AG04449 (cell line): ENCODE measurements around the gene FUBP3.

Experiments
- CTCF ChIA-PET: fragments of 350-600 bp; formaldehyde crosslinking; extraction: SDS; loops from one replicate; lab custom pipeline; 2021; ENCODE audit warnings: antibody characterized with exemption; lab: Yijun Ruan, JAX
- POLR2A ChIA-PET: fragments of 400-600, 350-600 bp; formaldehyde crosslinking; extraction: SDS; loops from one replicate; lab custom pipeline; 2020; ENCODE audit warnings: antibody characterized with exemption, inconsistent platforms; lab: Yijun Ruan, JAX
- DNase-seq: peaks from one replicate; pipeline ENCODE4 v3.0.0-alpha.2; 2010; ENCODE audit warnings: low read depth, low spot score
- H3K4me3 ChIP-seq: 2 replicates; pipeline ENCODE4 v1.5.1; 2011; ENCODE audit warnings: low read depth, mild to moderate bottlenecking, control low read depth, low read length
- CTCF ChIP-seq: IDR thresholded peaks from one replicate; pipeline ENCODE4 v1.5.1; 2011; ENCODE audit warnings: mild to moderate bottlenecking, moderate library complexity, low read length, control low read depth, inconsistent platforms; ENCODE audit not compliant: insufficient read depth; ENCODE audit errors: missing control alignments

FUBP3 gene

DNA sequence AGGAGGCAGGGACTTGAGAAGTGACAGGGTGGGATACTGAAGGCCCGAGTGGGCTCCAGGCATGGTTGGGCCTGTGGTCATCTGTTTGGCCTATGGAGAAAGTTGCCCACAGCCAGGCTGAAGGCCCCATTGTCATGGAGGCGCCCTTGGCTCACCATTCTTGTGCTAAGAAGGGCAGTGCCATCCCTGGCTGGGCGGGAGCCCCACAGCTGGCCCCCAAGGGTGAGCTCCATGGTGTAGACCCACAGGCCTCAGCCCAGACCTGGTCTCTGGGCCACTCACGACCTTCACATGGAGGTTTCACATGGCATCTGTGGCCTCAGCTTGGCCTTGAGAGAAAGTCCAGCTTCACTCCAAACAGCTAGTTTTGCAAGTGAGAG is 50.7 kb downstream of the FUBP3 start:
- no peak for DNase-seq
- CTCF ChIA-PET: no interaction called here
- no peak for TF ChIP-seq CTCF
- H3K4me3 ChIP-seq: no peak overlapping the region
- POLR2A ChIA-PET: no interaction called here

- no peak overlapping the region for H3K4me3 ChIP-seq
- ChIA-PET CTCF (no interaction called here), POLR2A (no interaction called here)
- no peak for TF ChIP-seq CTCF
- no peak for DNase-seq
Measured at GRCh38 chr9:130630506-130631330, 51.3 kb downstream of the FUBP3 start.

DNA sequence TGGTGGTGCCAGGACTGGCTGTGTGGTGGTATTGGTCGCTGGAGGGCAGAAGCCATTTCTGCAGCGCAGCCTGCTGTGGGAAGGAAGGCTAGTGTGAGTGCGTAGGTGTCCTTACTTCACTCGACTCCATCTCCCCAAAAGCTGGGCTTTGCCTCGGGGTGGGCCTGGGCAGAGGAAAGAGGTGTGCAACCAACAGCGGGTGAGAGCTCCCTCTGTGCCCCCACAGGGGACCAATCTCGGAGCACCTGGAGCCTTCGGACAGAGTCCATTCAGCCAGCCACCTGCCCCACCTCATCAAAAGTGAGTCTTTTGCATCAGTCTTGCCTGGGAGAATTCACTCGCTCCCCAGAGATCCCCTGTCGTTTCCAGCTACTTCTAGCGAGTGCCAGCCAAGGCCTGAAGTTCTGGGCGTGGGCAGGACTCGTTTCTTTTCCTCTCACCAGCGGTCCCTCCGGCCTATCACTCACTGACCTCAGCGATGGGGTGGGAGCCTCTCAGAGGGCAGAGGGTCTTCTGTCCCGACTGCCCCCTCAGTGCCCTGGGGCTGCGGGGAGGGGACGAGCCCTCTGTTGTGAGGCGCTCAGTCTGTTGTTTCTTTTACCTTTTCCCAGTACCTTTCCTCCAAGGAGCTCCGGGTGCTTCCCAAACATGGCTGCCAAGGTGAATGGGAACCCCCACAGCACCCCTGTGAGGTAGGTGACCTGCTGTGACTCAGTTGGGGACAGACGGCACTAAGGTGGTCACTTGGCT is 52.1 kb downstream of the FUBP3 start:
- no peak overlapping the region for H3K4me3 ChIP-seq
- no peak for DNase-seq
- ChIA-PET CTCF (no interaction called here), POLR2A (no interaction called here)
- no peak for TF ChIP-seq CTCF

- no peak for TF ChIP-seq CTCF
- DNase-seq: no peak
- CTCF ChIA-PET: no interaction called here
- POLR2A ChIA-PET: no interaction called here
- no peak overlapping the region for H3K4me3 ChIP-seq
Measured at GRCh38 chr9:130632081-130632710, 52.8 kb downstream of the FUBP3 start.

DNA sequence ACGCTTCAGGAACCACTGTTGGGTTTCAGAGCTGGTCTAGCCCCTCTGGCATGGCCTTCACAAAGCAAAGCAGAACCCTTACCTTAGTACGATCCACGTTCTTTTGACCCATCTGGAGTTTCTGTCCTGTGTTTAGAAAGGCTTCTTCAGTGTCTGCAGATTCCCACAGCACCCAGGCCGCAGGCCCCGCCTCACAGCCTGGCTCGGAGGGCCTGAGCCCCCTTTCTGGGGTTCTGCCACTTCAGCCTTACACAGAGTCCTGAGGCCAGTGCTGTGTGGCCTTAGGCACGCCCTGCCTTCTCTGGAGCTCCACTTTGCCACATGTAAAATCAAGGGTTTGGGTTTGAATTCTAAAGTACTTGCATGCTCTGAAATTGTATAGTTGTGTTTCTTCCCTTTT is 53.5 kb downstream of the FUBP3 start:
- ChIA-PET POLR2A (no interaction called here), CTCF (no interaction called here)
- DNase-seq: no peak

More for the DNA sequence above, 53.5 kb downstream of the FUBP3 start:
- TF ChIP-seq CTCF: no peak
- H3K4me3 ChIP-seq: no peak overlapping the region
